ENCODE data around the gene B4GALT6.

The B4GALT6 gene

DNA sequence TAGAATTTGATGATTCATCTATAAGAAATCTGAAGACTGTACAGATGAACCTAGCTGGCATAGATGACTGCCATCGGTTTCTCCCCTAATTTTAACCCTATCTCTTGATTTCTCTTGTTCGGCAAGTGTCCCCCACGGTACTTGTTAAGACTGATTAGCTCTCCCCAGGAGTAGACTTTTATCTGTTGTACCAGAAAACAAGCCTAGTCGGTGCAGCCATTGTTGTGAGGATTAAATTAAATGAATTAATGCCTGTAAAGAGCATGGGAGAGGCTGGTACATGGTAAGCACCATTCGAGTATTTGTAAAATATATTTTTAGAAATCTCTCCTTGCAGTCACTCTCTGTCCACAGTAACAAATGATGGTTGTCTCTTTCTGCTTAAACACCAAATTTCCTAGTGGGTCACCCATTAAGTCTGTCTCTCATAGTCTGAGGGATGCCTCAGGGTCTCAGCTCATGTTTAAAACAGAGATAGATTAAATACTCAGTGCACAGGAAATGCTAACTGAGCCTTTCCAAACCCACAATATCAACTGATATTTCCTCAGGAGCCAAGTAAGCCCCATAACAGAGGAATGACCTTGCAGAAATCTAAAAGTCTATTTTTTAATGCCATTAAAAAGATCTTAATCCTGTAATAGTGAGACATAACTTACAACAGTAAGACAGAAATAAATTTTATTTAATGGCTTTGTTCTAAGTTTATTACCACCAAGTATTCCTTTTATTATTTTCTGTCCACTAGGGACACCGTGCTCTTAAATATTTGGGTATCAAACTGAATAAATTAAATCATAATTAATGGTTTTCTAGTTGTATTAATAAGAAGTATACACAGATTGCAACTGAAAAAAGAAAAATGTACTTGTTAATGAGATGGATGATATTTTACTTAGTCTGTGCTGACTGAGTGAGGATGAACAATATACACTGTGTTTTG, 2.9 kb upstream of the B4GALT6 start:
- DNase-seq: no peak

DNA sequence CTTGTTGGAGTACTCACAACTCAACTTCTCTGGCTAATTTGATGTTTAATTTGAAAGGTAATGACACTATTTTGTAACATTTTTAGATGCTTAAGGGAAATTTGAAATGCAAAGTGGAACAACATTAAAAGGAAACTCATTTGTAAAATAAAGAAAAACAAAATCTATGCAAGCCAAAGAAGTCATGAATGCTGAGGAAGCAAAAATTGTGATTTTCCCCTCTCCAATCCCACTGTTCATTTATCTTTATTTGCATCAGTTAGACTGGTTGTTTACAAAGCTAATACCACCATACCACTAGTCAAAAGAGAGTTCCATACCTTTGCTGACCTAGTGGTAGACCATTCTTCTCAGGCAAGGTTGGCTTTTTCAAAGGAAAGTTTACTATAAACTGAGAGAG, 2.2 kb upstream of the B4GALT6 start:
- DNase-seq: no peak

DNA sequence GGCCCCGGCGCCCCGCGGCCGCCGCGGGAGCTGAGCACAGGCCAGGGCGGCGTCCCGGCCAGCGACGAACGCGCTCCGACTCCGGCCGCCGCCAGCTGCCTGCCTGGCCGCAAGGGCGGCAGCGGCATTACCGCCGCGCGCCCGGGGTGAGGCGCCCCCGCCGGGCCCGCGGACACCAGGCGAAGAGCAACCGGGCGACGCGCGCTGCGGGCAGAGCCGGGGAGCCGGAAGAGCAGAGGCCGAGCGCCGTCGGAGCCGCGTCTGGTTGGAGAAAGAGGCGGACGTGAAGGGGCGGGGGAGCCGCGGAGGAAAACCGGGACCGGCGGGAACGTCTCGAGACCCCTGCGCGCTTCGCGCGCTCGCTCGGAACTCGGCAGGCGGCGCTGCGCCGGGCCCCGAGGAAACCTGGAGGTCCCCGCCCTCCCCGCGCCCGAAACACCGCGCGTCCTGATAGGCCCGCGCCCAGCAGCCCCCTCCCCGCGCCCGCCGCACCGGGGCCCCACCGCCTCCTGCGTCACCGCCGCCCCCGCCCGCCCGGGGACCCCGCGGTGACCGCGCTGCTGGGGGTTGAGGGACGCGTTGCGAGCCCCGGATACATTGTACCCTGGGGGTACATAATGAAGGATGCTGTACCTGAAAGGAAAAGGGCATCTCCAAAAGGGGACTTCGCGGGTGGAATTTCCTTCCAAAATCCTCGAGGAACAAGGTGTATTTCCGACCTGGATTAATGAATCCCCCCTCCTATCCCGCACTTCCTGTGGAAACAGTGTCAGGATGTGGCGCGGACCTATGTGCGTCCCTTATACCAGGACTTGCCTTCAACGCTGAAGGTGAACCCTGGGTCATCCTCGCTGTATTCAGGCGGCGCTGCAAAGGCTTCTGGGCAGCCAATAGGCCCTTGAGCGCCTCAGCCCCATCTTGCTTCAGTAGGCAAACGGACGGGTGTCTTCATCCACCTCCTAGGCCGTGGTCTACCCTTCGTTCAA, 1.0 kb upstream of the B4GALT6 start:
- peak in 11 of 14 donors; percentile 19 to 77 (median 40) for DNase-seq

DNA sequence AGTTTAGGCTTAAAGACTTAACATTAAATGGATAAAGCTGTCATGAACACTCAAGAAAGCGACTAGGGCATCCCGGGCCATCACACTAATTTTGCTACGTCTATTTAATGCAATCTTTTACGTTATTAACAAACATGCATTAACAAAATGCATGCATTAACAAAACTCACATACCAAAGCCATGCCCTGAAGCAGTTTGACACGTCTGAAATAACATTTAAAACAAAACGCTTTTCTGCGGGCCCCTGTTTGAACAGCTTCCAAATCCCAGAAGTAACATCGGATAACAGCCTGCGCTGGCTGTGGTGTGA, 458 bp downstream of the B4GALT6 start:
- DNase-seq: no peak

DNA sequence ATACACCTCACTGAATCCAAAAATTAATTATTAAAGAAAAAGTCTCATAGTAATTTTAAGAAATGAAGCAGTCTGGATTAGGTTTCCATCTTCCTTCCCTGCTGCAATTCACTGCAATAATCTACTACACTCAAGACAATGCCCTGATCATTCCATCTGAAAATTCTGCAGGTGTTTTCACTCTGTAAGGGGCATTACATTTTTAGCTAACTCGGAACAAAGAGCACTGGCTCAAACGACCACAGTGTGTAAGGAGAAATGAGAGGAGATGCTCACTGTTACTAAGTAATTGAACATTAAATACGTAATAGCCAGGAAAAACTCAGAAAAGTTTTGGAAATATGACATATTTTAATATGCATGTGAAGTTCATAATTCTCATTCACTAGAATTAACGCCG, 1.3 kb downstream of the B4GALT6 start:
- DNase-seq: no peak

DNA sequence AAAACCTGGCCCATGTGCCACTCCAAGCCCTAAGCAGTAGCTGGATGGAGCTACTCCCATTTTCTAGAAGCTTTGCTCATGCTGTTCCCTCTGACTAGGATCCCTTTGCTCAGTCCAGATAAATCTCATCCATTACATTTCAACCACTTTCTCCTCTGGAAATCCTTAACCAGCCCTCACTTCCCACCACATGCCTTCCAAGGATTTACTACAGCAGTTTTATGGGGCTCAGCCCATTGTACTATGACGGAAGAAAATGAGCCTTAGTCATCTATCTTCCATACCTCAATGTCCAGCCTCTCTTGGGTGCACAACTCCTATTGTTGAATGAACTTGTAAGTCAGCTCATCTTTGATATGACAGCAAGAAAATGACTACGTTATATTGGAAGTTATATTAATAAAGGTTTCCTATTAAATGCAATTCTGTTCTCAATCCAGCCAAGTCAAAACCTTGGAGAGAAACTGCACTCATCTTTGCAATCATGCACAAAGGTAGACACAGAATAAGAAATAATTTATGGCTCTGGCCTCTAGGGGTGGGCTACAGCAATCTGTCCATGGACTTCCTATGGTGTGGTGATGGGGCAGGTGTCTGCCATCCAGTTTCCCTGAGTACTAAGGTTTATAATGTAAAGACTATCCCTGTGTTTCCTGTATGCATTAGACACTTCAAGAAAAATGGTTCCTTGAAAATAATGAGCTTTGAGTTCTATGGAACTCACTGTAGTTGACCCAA, 3.4 kb downstream of the B4GALT6 start:
- DNase-seq: no peak

DNA sequence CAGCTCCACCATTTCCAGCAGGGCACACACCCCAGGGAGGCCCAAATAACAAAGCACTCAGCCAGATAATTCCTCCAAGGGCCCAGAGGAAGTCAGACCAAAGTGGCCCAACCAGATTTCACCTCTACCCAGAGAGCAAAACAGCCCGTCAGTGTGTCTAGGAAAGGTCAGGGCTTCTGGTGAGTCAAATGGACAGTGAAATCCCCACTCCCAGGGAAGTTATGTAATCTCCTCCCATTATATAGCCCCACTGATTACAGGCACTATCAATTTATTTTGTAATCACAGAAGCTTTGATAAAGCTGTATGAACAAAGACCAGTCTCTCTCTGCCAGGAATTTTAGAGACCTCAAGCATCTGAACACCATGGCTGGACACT, 4.0 kb downstream of the B4GALT6 start:
- no peak for DNase-seq

DNA sequence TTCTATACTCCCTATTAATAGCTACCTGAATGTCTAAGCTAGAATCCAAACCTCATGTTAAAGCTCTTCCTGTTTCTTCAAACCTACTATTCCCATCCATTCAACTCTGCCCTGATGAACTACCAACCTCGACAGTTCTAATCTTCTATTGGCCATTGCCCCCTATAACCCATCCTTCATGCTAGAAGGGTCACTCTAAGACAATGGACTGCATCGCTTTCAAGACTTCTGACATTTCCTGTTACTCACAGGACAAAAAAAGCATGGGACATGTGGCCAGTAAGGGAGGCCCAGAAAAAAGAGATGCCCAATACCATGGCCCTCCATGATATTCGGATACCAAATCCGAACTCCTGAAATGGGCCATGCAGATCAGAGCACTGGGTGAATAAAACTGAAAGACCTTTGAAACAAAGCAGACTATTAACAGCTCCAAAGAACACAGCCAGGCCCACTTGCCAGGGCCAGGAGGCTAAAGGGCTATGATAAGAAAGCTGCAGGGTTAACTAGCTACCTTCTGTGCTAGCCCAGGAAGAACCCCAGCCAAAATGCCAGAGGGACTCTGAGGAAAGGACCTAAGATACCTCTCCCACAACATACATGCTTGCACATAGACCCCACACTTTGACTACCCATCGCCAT, 4.5 kb downstream of the B4GALT6 start:
- no peak for DNase-seq

DNA sequence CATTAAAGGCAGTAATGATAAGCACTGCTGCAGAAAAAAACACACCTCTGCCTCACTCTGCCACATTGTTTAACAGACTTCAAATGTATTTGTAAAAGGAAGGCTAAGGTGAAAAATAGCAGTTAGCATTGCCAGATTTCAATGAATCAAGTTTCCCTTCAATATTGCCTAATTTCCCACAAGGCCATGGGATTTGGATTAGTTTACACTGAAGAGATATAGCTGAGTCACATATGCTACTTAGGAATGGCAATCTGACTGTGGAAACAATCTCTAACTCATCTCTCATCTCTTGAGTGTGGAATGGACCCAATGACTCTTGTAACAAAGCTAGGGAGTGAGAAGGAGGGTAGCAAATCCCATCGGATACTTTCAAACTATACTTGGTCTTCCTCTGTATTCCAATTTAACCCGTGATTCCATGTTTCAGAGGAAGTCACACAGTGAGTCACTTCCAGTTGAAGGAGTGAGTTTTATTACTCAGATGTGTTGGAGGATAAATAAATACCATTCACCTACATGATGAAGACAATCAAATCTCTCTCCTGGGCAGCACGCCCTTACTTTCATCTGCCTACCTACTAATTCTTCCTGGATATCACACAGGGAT, 5.1 kb downstream of the B4GALT6 start:
- DNase-seq: no peak

DNA sequence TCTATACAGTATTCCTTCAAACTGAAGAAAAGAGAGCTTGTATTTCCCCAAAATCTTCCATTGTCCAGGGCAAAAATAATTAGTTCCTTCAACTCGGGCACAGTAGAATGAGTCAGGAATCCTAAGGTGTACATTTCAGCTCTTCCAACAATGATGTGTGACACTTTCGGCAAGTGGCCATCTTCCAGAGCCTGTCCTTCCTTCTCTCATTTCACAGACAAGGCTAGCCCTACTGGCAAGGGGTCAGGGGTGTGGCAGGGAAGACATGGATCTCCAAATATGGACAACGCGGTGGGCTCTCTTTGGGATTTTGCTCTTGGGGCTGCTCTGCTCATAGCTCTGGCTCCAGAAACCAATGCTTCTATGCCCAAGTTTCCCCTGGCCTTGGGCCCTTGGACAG, 6.0 kb downstream of the B4GALT6 start:
- no peak for DNase-seq

DNA sequence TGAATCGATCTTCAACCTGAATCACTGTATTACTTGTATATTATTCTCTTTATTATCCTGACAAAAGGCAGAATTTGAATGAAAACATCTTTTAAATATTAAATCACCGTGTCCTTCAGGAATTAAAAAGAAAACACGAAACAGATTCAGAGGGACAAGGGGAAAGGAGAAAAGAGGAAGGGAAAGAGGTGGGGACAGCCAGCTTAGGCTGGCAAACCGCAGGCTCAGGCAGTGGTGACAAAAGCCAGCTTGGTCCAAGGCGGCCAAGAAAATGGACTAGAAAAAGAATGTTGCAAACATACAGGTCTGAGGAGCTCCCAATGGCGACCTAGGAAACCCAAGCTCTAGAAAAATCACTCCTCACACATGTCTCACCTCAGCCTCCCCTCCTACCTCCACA, 6.8 kb downstream of the B4GALT6 start:
- DNase-seq: peak in 1 of 14 donors; percentile 1

DNA sequence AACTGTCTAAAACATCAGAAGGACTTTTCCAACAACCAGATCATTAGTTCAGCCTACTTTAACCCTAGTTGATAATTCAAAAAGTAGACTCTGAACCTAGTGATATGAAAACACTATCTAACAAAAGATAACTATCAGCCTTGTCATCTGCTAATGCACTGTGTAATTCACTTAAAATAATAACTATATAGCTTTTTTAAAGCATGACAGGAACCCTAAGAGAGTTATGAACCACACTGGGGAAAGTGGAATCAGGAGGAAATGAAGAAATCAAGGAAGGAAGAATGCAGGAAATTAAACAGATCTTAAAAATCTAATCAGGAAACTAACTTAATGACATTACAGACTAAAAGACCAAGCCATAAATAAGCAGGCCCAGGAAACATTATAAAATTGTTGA, 9.0 kb downstream of the B4GALT6 start:
- DNase-seq: no peak

DNA sequence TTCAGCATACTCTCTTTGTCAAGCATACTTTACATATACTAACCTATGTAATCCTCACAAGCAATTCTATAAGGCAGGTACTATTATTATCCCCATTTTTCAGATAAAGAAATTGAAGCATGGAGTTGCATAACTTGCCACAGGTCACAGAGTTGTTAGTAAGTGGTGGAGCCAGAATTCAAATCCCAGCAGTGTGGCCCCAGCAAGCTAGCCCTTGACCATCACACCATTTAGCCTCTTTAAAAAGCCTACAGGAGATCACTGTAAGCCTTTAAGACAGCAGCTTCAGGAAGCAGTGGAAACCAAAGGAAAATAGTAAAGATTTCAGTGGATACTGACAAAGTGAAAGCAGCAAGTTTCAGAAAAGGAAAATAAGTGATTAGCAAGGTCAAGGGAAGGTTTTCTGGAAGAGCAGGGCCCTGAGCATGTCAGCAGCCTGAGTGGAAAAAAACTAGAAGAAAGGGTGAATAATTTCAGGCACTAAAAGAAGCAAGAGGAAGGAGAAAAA, 11.7 kb downstream of the B4GALT6 start:
- DNase-seq: no peak

DNA sequence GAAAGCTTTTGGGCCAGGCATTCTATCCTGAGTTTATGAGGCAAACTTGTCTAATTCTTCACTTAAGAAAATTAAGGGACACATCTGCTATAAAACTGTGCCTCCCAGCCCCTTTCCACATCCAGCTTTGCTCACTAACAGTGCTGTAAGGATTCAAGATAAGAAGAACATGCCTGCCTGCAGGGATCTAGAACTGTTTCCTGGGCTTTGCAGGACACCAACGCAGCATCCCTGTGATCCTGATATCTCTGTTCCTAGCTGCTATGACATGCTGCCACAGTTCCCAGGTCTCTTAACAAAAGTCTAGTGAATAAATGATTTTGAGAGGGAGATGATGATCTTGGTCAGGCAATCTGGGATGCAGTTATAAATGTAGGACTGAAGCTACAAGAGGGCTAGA, 12.4 kb downstream of the B4GALT6 start:
- no peak for DNase-seq

DNA sequence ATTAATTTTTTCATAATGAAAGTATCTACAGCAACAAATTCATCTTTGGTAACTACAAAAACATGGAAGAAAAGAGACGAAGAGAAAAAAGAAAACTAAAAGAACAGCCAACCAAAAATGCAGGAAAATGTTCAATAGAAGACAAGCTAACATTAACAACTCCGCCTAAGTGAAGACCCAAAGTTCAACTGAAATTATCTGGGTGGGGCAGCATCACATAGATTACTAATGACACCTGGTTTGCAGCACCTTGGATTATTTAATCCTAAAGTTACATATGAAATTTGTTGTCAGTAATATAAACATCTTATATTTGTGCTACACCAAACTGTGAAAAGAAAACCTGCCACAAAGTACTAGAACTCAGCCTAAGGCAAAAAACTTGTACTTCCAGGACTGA, 14.8 kb downstream of the B4GALT6 start:
- DNase-seq: no peak

DNA sequence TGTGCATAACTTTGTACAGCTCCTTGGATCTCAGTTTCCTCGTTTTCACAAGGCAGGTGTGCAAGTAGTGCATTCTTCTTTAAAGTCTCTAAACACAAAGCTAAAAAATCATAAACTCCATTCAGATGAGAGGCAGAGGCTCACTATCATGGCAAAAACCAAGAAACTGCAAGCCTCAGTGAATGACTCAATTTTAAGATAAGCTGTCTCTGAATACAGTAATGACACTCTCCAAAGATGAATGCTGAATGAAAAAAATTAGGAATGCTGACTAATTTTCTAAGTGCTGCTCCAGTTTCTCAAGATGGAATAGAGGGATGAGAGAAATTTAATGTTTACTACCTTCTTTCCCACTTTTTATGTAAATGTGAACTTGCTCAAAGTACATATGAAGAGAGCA, 17.2 kb downstream of the B4GALT6 start:
- DNase-seq: no peak

DNA sequence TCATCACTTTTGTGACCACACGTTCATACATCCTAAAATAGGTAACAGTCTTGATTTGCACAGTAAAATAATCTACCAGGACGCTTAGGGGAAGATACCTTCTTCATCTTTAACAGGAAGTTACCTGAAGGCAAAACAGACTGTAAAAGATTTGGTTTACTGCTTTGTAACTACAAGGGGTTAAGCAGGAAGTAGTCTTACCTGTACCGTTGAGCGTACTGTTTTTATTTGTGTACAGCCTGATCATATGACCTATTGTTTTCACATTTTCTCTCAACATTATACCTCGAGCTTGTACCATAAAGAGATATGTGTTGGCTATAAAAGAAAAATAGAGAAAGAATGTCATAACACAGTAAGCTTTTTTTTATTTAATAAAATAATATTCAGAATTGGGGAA, 18.3 kb downstream of the B4GALT6 start:
- no peak for DNase-seq

DNA sequence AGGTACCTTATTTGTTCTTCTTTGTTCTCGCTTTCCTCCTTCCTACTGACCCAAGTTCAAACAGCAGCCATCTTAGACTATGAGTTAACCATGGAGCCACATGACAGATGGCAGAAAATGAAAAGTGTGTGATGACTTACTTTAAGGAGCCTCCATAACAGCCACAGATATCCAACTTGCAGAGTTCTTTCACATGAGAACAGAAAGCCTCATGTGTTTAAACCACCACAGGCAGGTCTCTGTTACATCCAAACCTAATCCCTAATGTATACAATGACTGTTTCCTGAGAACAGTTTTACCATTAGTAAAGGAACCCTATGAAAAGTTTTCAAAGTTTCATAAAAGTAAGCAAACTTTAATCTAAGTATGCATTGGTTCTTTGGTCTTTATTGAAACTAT, 20.3 kb downstream of the B4GALT6 start:
- no peak for DNase-seq

DNA sequence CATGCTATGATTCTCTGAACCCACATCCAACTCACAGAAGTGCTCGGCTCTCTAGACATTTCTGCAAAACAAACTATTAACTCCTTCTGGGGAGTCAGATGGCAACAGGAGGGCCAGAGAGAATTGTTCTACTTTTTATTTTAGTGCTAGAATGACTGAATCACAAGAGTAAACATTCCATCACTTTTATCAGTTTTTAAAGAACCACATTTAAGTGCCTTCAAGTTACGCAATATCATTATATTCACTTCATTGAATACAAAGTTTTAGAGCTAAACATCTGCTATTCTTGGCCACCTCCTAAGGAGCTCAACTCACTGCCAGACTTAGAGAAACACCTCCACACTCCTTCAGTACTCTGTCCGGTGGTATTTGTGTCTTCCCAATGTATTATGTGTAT, 22.4 kb downstream of the B4GALT6 start:
- DNase-seq: no peak

DNA sequence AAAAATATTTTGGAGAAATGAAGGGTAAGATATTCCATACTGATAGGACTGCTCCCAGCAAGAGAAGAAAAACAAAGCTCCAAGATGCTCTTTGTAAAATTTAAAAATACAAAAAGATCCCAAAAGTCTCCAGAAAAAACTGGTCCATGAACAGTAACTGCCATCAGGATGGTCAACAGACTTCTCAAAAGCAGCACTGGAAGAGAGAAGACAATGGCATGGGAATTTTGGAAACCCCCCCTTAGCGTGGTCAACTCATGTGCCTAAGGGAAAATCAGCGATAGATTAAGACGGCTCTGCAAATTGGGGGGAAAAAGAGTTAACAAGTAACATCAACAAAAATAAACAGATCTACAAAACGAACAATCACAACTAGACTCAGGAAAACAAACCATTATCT, 23.6 kb downstream of the B4GALT6 start:
- no peak for DNase-seq

DNA sequence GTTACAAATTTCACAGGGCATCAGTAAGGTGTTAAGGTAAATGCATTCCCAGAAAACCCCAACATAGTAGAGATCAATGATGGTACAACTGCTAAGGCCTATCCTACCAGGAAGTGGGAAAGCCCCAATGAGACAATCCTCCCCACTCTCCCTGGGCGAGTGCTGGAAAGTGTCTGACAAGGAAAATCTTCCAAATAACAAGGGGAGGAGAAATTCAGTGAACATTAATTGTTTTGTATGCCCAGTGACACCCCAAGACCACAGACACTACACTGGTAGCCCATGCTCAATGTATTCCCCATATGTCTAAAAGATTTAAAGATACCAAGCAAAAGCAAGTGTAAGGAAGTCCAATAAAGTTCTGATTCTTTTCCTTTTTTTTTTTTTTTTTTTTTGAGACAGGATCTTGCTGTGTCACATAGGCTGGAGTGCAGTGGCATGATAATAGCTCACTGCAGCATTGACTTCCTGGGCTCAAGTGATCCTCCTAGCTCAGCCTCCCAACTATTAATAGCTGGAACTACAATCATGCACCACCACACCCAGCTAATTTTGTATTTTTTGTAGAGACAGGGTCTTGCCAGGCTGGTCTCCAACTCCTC, 24.7 kb downstream of the B4GALT6 start:
- DNase-seq: no peak
